ENCODE results near the gene NUDT6.

Gene NUDT6

GRCh38 chr4:122912810-122913575 lies 9.4 kb downstream of the NUDT6 start:
- no peak overlapping the region for H2BK12ac ChIP-seq (ENCODE audit: low read length in 2 of 2)
- DNase-seq: no peak

GRCh38 chr4:122911588-122911987 lies 10.8 kb downstream of the NUDT6 start:
- H3K18ac ChIP-seq (ENCODE audit: low read depth in 1 of 2, low read length in 2 of 2): no peak overlapping the region
- no peak overlapping the region for H3K4me3 ChIP-seq (ENCODE audit: insufficient read depth in 1 of 2, low read depth in 1 of 2, low read length in 2 of 2)
- H3K23ac ChIP-seq (ENCODE audit: low read length in 2 of 2): no peak overlapping the region
- H3K9me3 ChIP-seq (ENCODE audit: control insufficient read depth, low read length): no peaks in the 10 kb centered on the region
- DNase-seq: no peak
- H3K4me1 ChIP-seq (ENCODE audit: control insufficient read depth, insufficient read depth, low read depth, low read length): no peaks in the 10 kb centered on the region
- H3K79me1 ChIP-seq (replicated peaks; ENCODE audit: low read length, poor library complexity, severe bottlenecking): peaks cover 1% of the 10 kb centered on the region
- no peak overlapping the region for H2BK120ac ChIP-seq (ENCODE audit: low read depth, low read length)
- H2BK12ac ChIP-seq (ENCODE audit: low read length in 2 of 2): no peak overlapping the region
- H3K14ac ChIP-seq (ENCODE audit: low read length in 2 of 2): no peak overlapping the region
- H2BK15ac ChIP-seq (ENCODE audit: low read depth, poor library complexity, severe bottlenecking): no peak overlapping the region
- H2BK5ac ChIP-seq (ENCODE audit: low read depth, low read length, poor library complexity, severe bottlenecking): no peak overlapping the region
- H3K27ac ChIP-seq (ENCODE audit: low read length, poor library complexity, severe bottlenecking): no peak overlapping the region
- H4K8ac ChIP-seq (ENCODE audit: low read length): no peak overlapping the region
- H3K27me3 ChIP-seq (ENCODE audit: control insufficient read depth in 1 of 2, insufficient read depth in 1 of 2, low read length in 2 of 2): no peaks in the 10 kb centered on the region
- H2AFZ ChIP-seq (ENCODE audit: low read depth, low read length): no peak overlapping the region
- H3K9ac ChIP-seq (ENCODE audit: low read length): peak overlapping the region; percentile 15
- no peak overlapping the region for H2AK5ac ChIP-seq (ENCODE audit: low read length, severe bottlenecking)
- no peak overlapping the region for H3K4ac ChIP-seq (ENCODE audit: low read depth in 1 of 2, low read length in 2 of 2)
- H4K91ac ChIP-seq (ENCODE audit: low read length): no peak overlapping the region
- H3K4me2 ChIP-seq (ENCODE audit: low read length, poor library complexity, severe bottlenecking): no peak overlapping the region
- 86% methylated on average over 1 of the region's 1 CpG for WGBS
- H3K36me3 ChIP-seq (ENCODE audit: control insufficient read depth in 1 of 2, insufficient read depth in 2 of 2, low read depth in 1 of 2, low read length in 2 of 2): peaks cover 0 to 21% of the 10 kb centered on the region in 2 experiments

More at GRCh38 chr4:122912810-122913575, 9.4 kb downstream of the NUDT6 start:
- peaks cover 0 to 26% of the 10 kb centered on the region in 2 experiments for H3K36me3 ChIP-seq (ENCODE audit: control insufficient read depth in 1 of 2, insufficient read depth in 2 of 2, low read depth in 1 of 2, low read length in 2 of 2)
- H3K9me3 ChIP-seq (ENCODE audit: control insufficient read depth, low read length): no peaks in the 10 kb centered on the region
- no peak overlapping the region for H3K4me2 ChIP-seq (ENCODE audit: low read length, poor library complexity, severe bottlenecking)
- WGBS: 94% methylated on average over 1 of the region's 1 CpG
- no peak overlapping the region for H2BK120ac ChIP-seq (ENCODE audit: low read depth, low read length)
- no peak overlapping the region for H3K4ac ChIP-seq (ENCODE audit: low read depth in 1 of 2, low read length in 2 of 2)
- H2AK5ac ChIP-seq (ENCODE audit: low read length, severe bottlenecking): no peak overlapping the region
- peak overlapping the region; percentile 39 for H3K9ac ChIP-seq (ENCODE audit: low read length)
- H3K14ac ChIP-seq (ENCODE audit: low read length in 2 of 2): no peak overlapping the region
- H2BK5ac ChIP-seq (ENCODE audit: low read depth, low read length, poor library complexity, severe bottlenecking): no peak overlapping the region
- no peaks in the 10 kb centered on the region for H3K27me3 ChIP-seq (ENCODE audit: control insufficient read depth in 1 of 2, insufficient read depth in 1 of 2, low read length in 2 of 2)
- H3K79me1 ChIP-seq (replicated peaks; ENCODE audit: low read length, poor library complexity, severe bottlenecking): peaks cover 1% of the 10 kb centered on the region
- H4K8ac ChIP-seq (ENCODE audit: low read length): no peak overlapping the region
- H2AFZ ChIP-seq (ENCODE audit: low read depth, low read length): no peak overlapping the region
- no peak overlapping the region for H2BK15ac ChIP-seq (ENCODE audit: low read depth, poor library complexity, severe bottlenecking)
- H3K4me1 ChIP-seq (ENCODE audit: control insufficient read depth, insufficient read depth, low read depth, low read length): no peaks in the 10 kb centered on the region
- H3K18ac ChIP-seq (ENCODE audit: low read depth in 1 of 2, low read length in 2 of 2): no peak overlapping the region
- no peak overlapping the region for H4K91ac ChIP-seq (ENCODE audit: low read length)
- H3K23ac ChIP-seq (ENCODE audit: low read length in 2 of 2): no peak overlapping the region
- no peak overlapping the region for H3K4me3 ChIP-seq (ENCODE audit: insufficient read depth in 1 of 2, low read depth in 1 of 2, low read length in 2 of 2)
- H3K27ac ChIP-seq (ENCODE audit: low read length, poor library complexity, severe bottlenecking): peak overlapping the region; percentile 16

GRCh38 chr4:122909683-122910082 lies 12.7 kb downstream of the NUDT6 start:
- no peak overlapping the region for H4K91ac ChIP-seq (ENCODE audit: low read length)
- H3K9me3 ChIP-seq (ENCODE audit: control insufficient read depth, low read length): no peaks in the 10 kb centered on the region
- DNase-seq: peak; percentile 38
- H2BK15ac ChIP-seq (ENCODE audit: low read depth, poor library complexity, severe bottlenecking): no peak overlapping the region
- no peaks in the 10 kb centered on the region for H3K4me1 ChIP-seq (ENCODE audit: control insufficient read depth, insufficient read depth, low read depth, low read length)
- no peak overlapping the region for H2AFZ ChIP-seq (ENCODE audit: low read depth, low read length)
- H3K27me3 ChIP-seq (ENCODE audit: control insufficient read depth in 1 of 2, insufficient read depth in 1 of 2, low read length in 2 of 2): no peaks in the 10 kb centered on the region
- H3K14ac ChIP-seq (ENCODE audit: low read length in 2 of 2): no peak overlapping the region
- WGBS: no CpG with 5 or more reads among the region's 2 CpGs
- H2BK12ac ChIP-seq (ENCODE audit: low read length in 2 of 2): no peak overlapping the region
- H2BK5ac ChIP-seq (ENCODE audit: low read depth, low read length, poor library complexity, severe bottlenecking): no peak overlapping the region
- no peak overlapping the region for H3K9ac ChIP-seq (ENCODE audit: low read length)
- H3K79me1 ChIP-seq (replicated peaks; ENCODE audit: low read length, poor library complexity, severe bottlenecking): peaks cover 1% of the 10 kb centered on the region
- no peak overlapping the region for H3K4me2 ChIP-seq (ENCODE audit: low read length, poor library complexity, severe bottlenecking)
- no peak overlapping the region for H2BK120ac ChIP-seq (ENCODE audit: low read depth, low read length)
- H3K4ac ChIP-seq (ENCODE audit: low read depth in 1 of 2, low read length in 2 of 2): no peak overlapping the region
- H2AK5ac ChIP-seq (ENCODE audit: low read length, severe bottlenecking): no peak overlapping the region
- H4K8ac ChIP-seq (ENCODE audit: low read length): no peak overlapping the region
- no peak overlapping the region for H3K27ac ChIP-seq (ENCODE audit: low read length, poor library complexity, severe bottlenecking)
- H3K23ac ChIP-seq (ENCODE audit: low read length in 2 of 2): no peak overlapping the region
- H3K4me3 ChIP-seq (ENCODE audit: insufficient read depth in 1 of 2, low read depth in 1 of 2, low read length in 2 of 2): no peak overlapping the region
- H3K18ac ChIP-seq (ENCODE audit: low read depth in 1 of 2, low read length in 2 of 2): no peak overlapping the region
- peaks cover 0 to 14% of the 10 kb centered on the region in 2 experiments for H3K36me3 ChIP-seq (ENCODE audit: control insufficient read depth in 1 of 2, insufficient read depth in 2 of 2, low read depth in 1 of 2, low read length in 2 of 2)

GRCh38 chr4:122908223-122908622 lies 14.2 kb downstream of the NUDT6 start:
- Histone ChIP-seq H3K4me1 (ENCODE audit: control insufficient read depth, insufficient read depth, low read depth, low read length) (no peaks in the 10 kb centered on the region), H3K36me3 (ENCODE audit: control insufficient read depth in 1 of 2, insufficient read depth in 2 of 2, low read depth in 1 of 2, low read length in 2 of 2) (peaks cover 2 to 14% of the 10 kb centered on the region in 2 experiments), H4K91ac (ENCODE audit: low read length) (no peak overlapping the region), H2AK5ac (ENCODE audit: low read length, severe bottlenecking) (no peak overlapping the region), H3K4ac (ENCODE audit: low read depth in 1 of 2, low read length in 2 of 2) (no peak overlapping the region), H3K27me3 (ENCODE audit: control insufficient read depth in 1 of 2, insufficient read depth in 1 of 2, low read length in 2 of 2) (no peaks in the 10 kb centered on the region), H3K18ac (ENCODE audit: low read depth in 1 of 2, low read length in 2 of 2) (no peak overlapping the region), H3K14ac (ENCODE audit: low read length in 2 of 2) (no peak overlapping the region), H3K4me2 (ENCODE audit: low read length, poor library complexity, severe bottlenecking) (no peak overlapping the region), H3K23ac (ENCODE audit: low read length in 2 of 2) (no peak overlapping the region), H2BK15ac (ENCODE audit: low read depth, poor library complexity, severe bottlenecking) (no peak overlapping the region), H3K79me1 (replicated peaks; ENCODE audit: low read length, poor library complexity, severe bottlenecking) (peaks cover 1% of the 10 kb centered on the region), H2BK5ac (ENCODE audit: low read depth, low read length, poor library complexity, severe bottlenecking) (no peak overlapping the region), H3K27ac (ENCODE audit: low read length, poor library complexity, severe bottlenecking) (no peak overlapping the region), H2BK120ac (ENCODE audit: low read depth, low read length) (no peak overlapping the region), H2BK12ac (ENCODE audit: low read length in 2 of 2) (no peak overlapping the region), H3K9me3 (ENCODE audit: control insufficient read depth, low read length) (no peaks in the 10 kb centered on the region), H3K4me3 (ENCODE audit: insufficient read depth in 1 of 2, low read depth in 1 of 2, low read length in 2 of 2) (no peak overlapping the region), H3K9ac (ENCODE audit: low read length) (no peak overlapping the region), H4K8ac (ENCODE audit: low read length) (no peak overlapping the region), H2AFZ (ENCODE audit: low read depth, low read length) (no peak overlapping the region)
- 45% methylated on average over 1 of the region's 1 CpG for WGBS
- no peak for DNase-seq
